Measurements from ENCODE around the gene BEST1. TPM values are rescaled to one million over a fixed set of nuclear protein-coding genes. Genes with fewer than 3 reads are reported as not detected.
"Not testable (repeated sequence)": the region's sequence is repeated elsewhere in the genome, so short reads cannot be mapped to it uniquely, and the experiment has no call there.

The BEST1 gene
- total RNA-seq, 1 donor from 2014 or later: 0.12 TPM

- no peak overlapping the region for H3K4me3 ChIP-seq (ENCODE audit: low read depth, low read length)
- TF ChIP-seq, protein P1, sequence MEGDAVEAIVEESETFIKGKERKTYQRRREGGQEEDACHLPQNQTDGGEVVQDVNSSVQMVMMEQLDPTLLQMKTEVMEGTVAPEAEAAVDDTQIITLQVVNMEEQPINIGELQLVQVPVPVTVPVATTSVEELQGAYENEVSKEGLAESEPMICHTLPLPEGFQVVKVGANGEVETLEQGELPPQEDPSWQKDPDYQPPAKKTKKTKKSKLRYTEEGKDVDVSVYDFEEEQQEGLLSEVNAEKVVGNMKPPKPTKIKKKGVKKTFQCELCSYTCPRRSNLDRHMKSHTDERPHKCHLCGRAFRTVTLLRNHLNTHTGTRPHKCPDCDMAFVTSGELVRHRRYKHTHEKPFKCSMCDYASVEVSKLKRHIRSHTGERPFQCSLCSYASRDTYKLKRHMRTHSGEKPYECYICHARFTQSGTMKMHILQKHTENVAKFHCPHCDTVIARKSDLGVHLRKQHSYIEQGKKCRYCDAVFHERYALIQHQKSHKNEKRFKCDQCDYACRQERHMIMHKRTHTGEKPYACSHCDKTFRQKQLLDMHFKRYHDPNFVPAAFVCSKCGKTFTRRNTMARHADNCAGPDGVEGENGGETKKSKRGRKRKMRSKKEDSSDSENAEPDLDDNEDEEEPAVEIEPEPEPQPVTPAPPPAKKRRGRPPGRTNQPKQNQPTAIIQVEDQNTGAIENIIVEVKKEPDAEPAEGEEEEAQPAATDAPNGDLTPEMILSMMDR (conservative IDR thresholded peaks at IDR 0.05; ENCODE audit: low read depth, low read length): no peak
- no peak for DNase-seq (ENCODE audit: low read depth)
Measured at GRCh38 chr11:61948505-61948904, 1.6 kb upstream of the BEST1 start.

GRCh38 chr11:61949169-61950034 lies 749 bp upstream of the BEST1 start:
- H3K4me3 ChIP-seq (ENCODE audit: low read depth, low read length): no peak overlapping the region
- DNase-seq (ENCODE audit: low read depth): no peak

GRCh38 chr11:61951484-61952135 lies 1.5 kb downstream of the BEST1 start:
- H3K4me3 ChIP-seq (ENCODE audit: low read depth, low read length): no peak overlapping the region
- TF ChIP-seq, protein P1 (conservative IDR thresholded peaks at IDR 0.05; ENCODE audit: low read depth, low read length): no peak

More at GRCh38 chr11:61949169-61950034, 749 bp upstream of the BEST1 start:
- TF ChIP-seq, protein P1 (conservative IDR thresholded peaks at IDR 0.05; ENCODE audit: low read depth, low read length): no peak

DNA sequence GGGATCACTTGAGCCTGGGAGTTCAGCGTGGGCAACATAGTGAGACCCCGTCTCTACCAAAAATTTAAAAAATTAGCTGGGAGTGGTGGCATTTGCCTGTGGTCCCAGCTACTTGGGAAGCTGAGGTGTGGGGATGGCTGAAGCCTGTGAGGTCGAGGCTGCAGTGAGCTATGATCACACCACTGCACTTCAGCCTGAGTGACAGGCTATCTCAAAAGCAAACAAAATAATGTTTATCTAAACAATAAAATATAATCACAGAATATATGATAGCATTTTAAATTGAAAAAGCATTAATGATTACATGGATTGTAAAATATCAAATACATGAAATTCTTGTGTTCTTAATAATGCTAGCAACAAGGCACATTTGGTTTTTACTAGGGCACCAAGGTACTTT lies 2.7 kb downstream of the BEST1 start:
- no peak for DNase-seq (ENCODE audit: low read depth)
- TF ChIP-seq, protein P1 (conservative IDR thresholded peaks at IDR 0.05; ENCODE audit: low read depth, low read length): no peak
- no peak overlapping the region for H3K4me3 ChIP-seq (ENCODE audit: low read depth, low read length)

More at GRCh38 chr11:61951484-61952135, 1.5 kb downstream of the BEST1 start:
- no peak for DNase-seq (ENCODE audit: low read depth)

DNA sequence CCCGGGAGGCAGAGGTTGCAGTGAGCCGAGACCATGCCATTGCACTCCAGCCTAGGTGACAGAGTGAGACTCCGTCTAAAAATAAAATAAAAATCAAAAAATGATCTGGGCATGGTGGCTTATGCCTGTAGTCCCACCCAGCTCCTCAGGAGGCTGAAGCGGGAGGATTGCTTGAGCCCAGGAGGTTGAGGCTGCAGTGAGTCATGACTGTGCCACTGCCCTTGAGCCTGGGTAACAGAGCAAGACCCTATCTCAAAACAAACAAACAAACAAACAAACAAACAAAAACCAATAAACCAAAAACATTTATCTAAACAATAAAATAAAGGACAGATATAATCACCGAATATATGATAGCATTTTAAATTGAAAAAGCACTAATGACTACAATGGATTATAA lies 3.5 kb downstream of the BEST1 start:
- not testable (repeated sequence) for H3K4me3 ChIP-seq (ENCODE audit: low read depth, low read length); DNase-seq (ENCODE audit: low read depth)

DNA sequence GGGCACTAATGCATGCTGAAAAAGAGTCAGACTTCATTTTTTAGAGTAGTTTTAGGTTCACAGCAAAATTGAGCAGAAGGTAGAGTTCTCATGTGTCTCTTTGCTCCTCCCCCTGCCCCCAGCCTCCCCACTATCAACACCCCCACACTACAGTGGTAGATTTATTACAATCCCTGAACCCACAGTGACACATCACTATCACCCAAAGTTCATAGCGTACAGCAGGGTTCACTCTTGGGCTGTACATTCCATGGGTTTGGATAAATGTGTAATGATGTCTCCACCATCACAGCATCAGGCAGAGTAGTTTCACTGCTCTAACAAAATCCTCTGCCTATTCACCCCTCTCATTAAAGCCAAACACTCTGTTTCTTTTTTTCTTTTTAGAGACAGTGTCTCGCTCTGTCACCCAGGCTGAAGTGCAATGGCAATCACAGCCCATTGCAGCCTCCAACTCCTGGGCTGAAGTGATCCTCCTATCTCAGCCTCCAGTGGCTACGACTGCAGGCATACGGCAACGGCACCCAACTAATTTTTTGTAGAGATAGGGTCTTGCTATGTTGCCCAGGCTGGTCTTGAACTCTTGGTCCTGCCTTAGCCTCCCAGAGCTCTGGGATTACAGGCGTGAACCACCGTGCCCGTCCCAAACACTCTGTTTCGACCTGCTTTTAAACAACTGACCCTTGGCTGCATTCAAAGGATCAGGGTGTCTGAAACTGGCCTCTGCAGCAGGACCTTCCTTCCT lies 4.1 kb downstream of the BEST1 start:
- TF ChIP-seq, protein P1 (conservative IDR thresholded peaks at IDR 0.05; ENCODE audit: low read depth, low read length): no peak
- no peak for DNase-seq (ENCODE audit: low read depth)
- H3K4me3 ChIP-seq (ENCODE audit: low read depth, low read length): no peak overlapping the region

GRCh38 chr11:61954851-61955421 lies 4.8 kb downstream of the BEST1 start:
- peak overlapping the region; percentile 49 for H3K4me3 ChIP-seq (ENCODE audit: low read depth, low read length)
- TF ChIP-seq, protein P1 (conservative IDR thresholded peaks at IDR 0.05; ENCODE audit: low read depth, low read length): peak; percentile 26
- no peak for DNase-seq (ENCODE audit: low read depth)

All from epithelial cell of proximal tubule (primary cell).